Esophagus muscularis mucosa (tissue), 4 donors: ENCODE results near the gene CTNNA2. TPM values are rescaled to one million over a fixed set of nuclear protein-coding genes. Genes with fewer than 3 reads are reported as not detected.

ENCODE experiments used
- DNase-seq: peaks from one replicate; pipeline ENCODE4 v3.0.0-alpha.2; 2017; ENCODE audit errors: extremely low spot score
- H3K27ac ChIP-seq, 4 donors: fragments of 200-600 bp; sonication (generic); replicated peaks in 1 of 4; 1 replicate in 3 of 4; 2 replicates in 1 of 4; pipeline ENCODE4 v1.5.1; 2016 to 2019; ENCODE audit warnings: mild to moderate bottlenecking in 1 of 4
- H3K27me3 ChIP-seq, 4 donors: fragments of 200-600 bp; sonication (generic); one replicate each; pipeline versions ENCODE4 v1.5.1 to v1.6.0; 2016 to 2019
- H3K36me3 ChIP-seq, 4 donors: fragments of 200-600 bp; sonication (generic); one replicate each; pipeline ENCODE4 v1.5.1; 2016 to 2019
- H3K4me1 ChIP-seq, 4 donors: fragments of 200-600 bp; sonication (generic); one replicate each; pipeline ENCODE4 v1.5.1; 2016 to 2019
- H3K4me3 ChIP-seq, 4 donors: fragments of 200-600 bp; sonication (generic); 1 replicate in 2 of 4; 2 replicates in 2 of 4; pipeline ENCODE4 v1.5.1; 2016 to 2019; ENCODE audit warnings: mild to moderate bottlenecking in 4 of 4, moderate library complexity in 1 of 4
- H3K9me3 ChIP-seq, 4 donors: fragments of 200-600 bp; sonication (generic); 1 replicate in 3 of 4; 2 replicates in 1 of 4; pipeline ENCODE4 v1.5.1; 2016 to 2019
- EP300 ChIP-seq: sonication (generic); formaldehyde crosslinking; IDR thresholded peaks from one replicate; pipeline ENCODE4 v1.6.1; 2017; ENCODE audit warnings: antibody characterized with exemption
- POLR2A ChIP-seq: fragments of 450-650 bp; IDR thresholded peaks from one replicate; pipeline ENCODE4 v1.6.1; 2017; ENCODE audit warnings: antibody characterized with exemption, moderate library complexity, mild to moderate bottlenecking, low read depth
- POLR2AphosphoS5 ChIP-seq, 2 donors: sonication (generic); formaldehyde crosslinking; IDR thresholded peaks; one replicate each; pipeline ENCODE4 v1.6.1; 2017; ENCODE audit warnings: antibody characterized with exemption in 2 of 2
- WGBS: methylation state at CpG from one replicate; pipeline ENCODE4 v1.1.5; 2018; 5-methylcytosine and 5-hydroxymethylcytosine counted together
- intact Hi-C: fragments of 100-400 bp; cut with DNase I; formaldehyde crosslinking; loops from one replicate; pipeline ENCODE4 v1.15.1; 2023
- total RNA-seq, 4 donors: library from RNA; depleted of rRNA; stranded (reverse); fragments of >200 nt; gene quantifications; one replicate each; pipeline versions ENCODE4 v1.1.0 to v1.2.1, GENCODE V29; 2016
- TF ChIP-seq, protein P1 (sequence below), 3 experiments: fragments of 200-600 bp in 2 of 3; fragments of 450-650 bp in 1 of 3; sonication (generic) in 2 of 3; IDR thresholded peaks; one replicate each; pipeline ENCODE4 v1.5.1; 2017 to 2019; ENCODE audit warnings: antibody characterized with exemption in 3 of 3, mild to moderate bottlenecking in 2 of 3, moderate library complexity in 1 of 3

The CTNNA2 gene
- total RNA-seq, 4 donors from 2014 or later, result 0.42 to 2.5 (median 1.1) TPM

DNA sequence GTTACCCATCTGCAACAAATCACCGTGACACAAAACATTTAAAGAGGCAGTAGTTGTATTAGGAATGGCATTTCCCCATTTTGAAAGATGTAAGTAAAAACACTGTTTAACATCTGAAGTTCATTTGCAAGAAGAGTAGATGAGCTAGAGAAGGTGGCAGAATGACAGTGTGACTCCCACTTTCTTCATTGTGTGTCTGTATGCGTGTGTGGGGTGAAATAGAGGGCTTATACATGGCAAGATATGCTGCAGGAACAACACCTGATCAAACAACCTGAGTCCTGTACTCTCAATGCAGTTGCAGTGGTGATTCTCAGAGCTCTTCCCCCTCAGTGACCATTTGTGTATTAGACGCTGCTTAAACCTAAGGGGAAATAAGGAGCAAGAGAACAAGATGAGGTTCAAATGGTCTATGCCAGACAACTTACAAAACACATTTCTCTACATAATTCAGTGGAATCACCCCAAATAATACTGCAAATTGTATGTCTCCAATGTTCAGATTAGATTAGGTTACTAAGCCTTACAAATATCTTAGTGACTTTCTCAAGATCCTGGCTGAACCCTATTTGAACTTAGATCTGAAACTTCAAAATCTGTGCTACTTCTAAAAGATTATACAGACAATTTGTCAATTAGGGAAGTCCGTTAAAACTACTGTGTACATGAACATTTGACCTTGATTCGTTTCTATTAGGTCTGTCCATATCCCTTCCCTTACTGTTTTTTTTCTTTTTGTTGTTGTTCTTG lies 561.6 kb downstream of the CTNNA2 start:
- TF ChIP-seq EP300 (no peak), POLR2A (no peak), POLR2AphosphoS5 (IDR thresholded peaks at IDR 0.05) (no peak)
- TF ChIP-seq, protein P1, sequence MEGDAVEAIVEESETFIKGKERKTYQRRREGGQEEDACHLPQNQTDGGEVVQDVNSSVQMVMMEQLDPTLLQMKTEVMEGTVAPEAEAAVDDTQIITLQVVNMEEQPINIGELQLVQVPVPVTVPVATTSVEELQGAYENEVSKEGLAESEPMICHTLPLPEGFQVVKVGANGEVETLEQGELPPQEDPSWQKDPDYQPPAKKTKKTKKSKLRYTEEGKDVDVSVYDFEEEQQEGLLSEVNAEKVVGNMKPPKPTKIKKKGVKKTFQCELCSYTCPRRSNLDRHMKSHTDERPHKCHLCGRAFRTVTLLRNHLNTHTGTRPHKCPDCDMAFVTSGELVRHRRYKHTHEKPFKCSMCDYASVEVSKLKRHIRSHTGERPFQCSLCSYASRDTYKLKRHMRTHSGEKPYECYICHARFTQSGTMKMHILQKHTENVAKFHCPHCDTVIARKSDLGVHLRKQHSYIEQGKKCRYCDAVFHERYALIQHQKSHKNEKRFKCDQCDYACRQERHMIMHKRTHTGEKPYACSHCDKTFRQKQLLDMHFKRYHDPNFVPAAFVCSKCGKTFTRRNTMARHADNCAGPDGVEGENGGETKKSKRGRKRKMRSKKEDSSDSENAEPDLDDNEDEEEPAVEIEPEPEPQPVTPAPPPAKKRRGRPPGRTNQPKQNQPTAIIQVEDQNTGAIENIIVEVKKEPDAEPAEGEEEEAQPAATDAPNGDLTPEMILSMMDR (IDR thresholded peaks at IDR 0.05), result no peak
- no peaks in the 10 kb centered on the region for H3K36me3 ChIP-seq
- H3K27ac ChIP-seq, result no peak overlapping the region
- WGBS, result 71% methylated on average over 5 of the region's 5 CpGs
- intact Hi-C loops, result no loop called here
- no peaks in the 10 kb centered on the region for H3K4me1 ChIP-seq
- DNase-seq, result peak; percentile 17
- H3K27me3 ChIP-seq, result no peaks in the 10 kb centered on the region
- no peak overlapping the region for H3K4me3 ChIP-seq
- H3K9me3 ChIP-seq, result no peaks in the 10 kb centered on the region

DNA sequence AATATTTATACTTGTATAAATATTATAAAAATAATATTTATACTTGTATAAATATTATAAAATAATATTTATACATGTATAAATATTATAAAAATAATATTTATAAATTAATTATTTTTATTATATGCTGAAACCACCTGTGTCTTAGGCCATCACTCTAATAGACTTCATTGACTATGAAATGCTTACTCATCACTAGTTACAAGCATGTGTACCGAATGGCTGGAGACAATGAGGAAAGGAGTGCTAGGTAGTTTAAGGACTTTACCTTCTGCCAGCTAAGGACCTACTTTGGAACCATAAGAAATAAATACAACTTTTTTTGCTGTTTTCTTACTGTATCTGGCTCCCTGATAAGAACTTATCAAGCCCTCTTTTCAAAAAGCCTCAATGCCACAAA lies 562.9 kb downstream of the CTNNA2 start:
- no peaks in the 10 kb centered on the region for H3K4me1 ChIP-seq
- no peaks in the 10 kb centered on the region for H3K9me3 ChIP-seq
- 80% methylated on average over 1 of the region's 1 CpG for WGBS
- no peaks in the 10 kb centered on the region for H3K36me3 ChIP-seq
- no peak overlapping the region for H3K4me3 ChIP-seq
- H3K27ac ChIP-seq, result no peak overlapping the region
- TF ChIP-seq EP300 (no peak), POLR2A (no peak), POLR2AphosphoS5 (IDR thresholded peaks at IDR 0.05) (no peak)
- TF ChIP-seq, protein P1 (IDR thresholded peaks at IDR 0.05), result no peak
- intact Hi-C loops, result no loop called here
- no peaks in the 10 kb centered on the region for H3K27me3 ChIP-seq
- DNase-seq, result no peak

DNA sequence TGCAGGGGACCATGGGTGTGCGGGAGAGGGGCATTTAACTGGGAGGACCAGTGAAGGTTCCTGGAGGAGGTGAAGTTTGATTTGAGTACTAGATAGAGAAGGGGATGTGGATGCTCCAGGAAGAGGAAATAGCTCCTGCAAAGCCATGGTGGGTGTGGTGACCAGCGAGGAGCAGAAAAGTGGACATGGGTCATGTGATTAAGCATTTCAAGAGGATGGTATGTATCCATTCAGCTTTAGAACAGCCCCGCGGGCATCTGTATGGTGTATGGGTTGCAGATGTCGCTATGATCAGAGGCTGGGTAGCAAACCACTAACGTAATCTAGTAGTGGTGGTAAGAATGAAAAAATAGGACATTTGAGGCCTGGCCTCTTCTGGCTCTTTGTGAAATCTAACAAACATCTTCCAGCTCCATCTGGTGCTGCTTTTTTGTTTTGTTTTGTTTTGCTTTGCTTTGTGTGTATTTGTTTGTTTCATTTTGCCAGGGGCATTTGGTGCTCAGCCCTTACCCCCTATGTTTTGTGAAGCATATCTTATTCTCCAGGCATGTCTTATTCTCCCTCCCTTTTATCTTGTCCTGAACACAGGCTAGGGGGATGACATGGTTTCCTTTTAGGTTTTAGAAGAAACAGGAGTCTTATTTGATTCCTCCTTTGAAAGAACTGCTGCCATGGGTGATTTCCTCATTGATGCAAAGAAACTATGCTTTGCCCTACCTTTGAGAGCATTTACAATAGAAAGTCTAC lies 565.6 kb downstream of the CTNNA2 start:
- H3K4me3 ChIP-seq, result no peak overlapping the region
- intact Hi-C loops, result no loop called here
- no peaks in the 10 kb centered on the region for H3K4me1 ChIP-seq
- 88% methylated on average over 6 of the region's 6 CpGs for WGBS
- peak; percentile 64 for DNase-seq
- H3K27ac ChIP-seq, result no peak overlapping the region
- H3K9me3 ChIP-seq, result no peaks in the 10 kb centered on the region
- TF ChIP-seq EP300 (no peak), POLR2A (no peak), POLR2AphosphoS5 (IDR thresholded peaks at IDR 0.05) (no peak)
- TF ChIP-seq, protein P1 (IDR thresholded peaks at IDR 0.05), result no peak
- no peaks in the 10 kb centered on the region for H3K36me3 ChIP-seq
- H3K27me3 ChIP-seq, result no peaks in the 10 kb centered on the region

DNA sequence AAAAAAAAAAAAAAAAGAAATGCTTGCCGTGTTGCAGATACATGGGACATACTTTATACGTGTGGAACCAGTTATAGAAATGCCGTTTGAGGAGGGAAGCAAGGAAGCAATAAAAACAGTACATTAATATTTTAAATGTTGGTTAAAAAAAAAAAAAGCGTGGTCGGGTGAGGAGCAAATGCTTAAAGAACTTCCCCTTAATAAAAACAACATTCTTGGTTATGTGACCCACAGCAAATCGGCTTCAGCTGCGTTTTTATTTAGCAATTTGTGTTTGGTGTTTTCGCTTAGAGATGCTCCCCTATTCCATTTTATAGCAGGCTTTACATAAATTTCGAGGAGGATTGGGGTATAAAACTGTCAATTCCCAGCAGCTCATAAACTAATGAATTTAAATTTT lies 568.1 kb downstream of the CTNNA2 start:
- Histone ChIP-seq H3K9me3 (no peaks in the 10 kb centered on the region), H3K4me3 (no peak overlapping the region), H3K4me1 (no peaks in the 10 kb centered on the region), H3K27me3 (no peaks in the 10 kb centered on the region), H3K27ac (no peak overlapping the region), H3K36me3 (no peaks in the 10 kb centered on the region)
- TF ChIP-seq EP300 (no peak), POLR2AphosphoS5 (IDR thresholded peaks at IDR 0.05) (no peak), POLR2A (no peak)
- TF ChIP-seq, protein P1 (IDR thresholded peaks at IDR 0.05), result no peak
- intact Hi-C loops, result no loop called here
- DNase-seq, result no peak
- 61% methylated on average over 9 of the region's 9 CpGs for WGBS
